Spleen (tissue), 7 donors: ENCODE measurements around the gene PAXX.

Source experiments
- CTCF ChIP-seq, 11 experiments: fragments of 200-600 bp in 7 of 11; fragments of 450-650 bp in 4 of 11; sonication (generic) in 4 of 11; IDR thresholded peaks in 8 of 11; conservative IDR thresholded peaks in 3 of 11; 1 replicate in 7 of 11; 2 replicates in 4 of 11; pipeline versions ENCODE4 v1.4.0 to v1.8.0; 2016 to 2021; ENCODE audit warnings: antibody characterized with exemption in 11 of 11, inconsistent platforms in 4 of 11, mild to moderate bottlenecking in 1 of 11
- POLR2A ChIP-seq, 3 donors: fragments of 450-650 bp; IDR thresholded peaks; one replicate each; pipeline ENCODE4 v1.5.1; 2017; ENCODE audit warnings: antibody characterized with exemption in 3 of 3, mild to moderate bottlenecking in 1 of 3
- POLR2AphosphoS5 ChIP-seq, 3 donors: sonication (generic); formaldehyde crosslinking; IDR thresholded peaks; one replicate each; pipeline ENCODE4 v1.5.1; 2017; ENCODE audit warnings: antibody characterized with exemption in 3 of 3
- donor health status: DM: no; HTN: no; CAD: no; lungs with moderate emphysema.
- donor health status: DM: no; HTN: no; CAD: no.
- donor health status: DM: no; HTN: no; CAD: no.

GRCh38 chr9:137009217-137009616 lies 17.0 kb downstream of the PAXX start:
- TF ChIP-seq POLR2AphosphoS5 (IDR thresholded peaks at IDR 0.05) (no peak), CTCF (IDR thresholded peaks at IDR 0.05 in 8 of 11, conservative IDR thresholded peaks at IDR 0.05 in 3 of 11) (no peak), POLR2A (IDR thresholded peaks at IDR 0.05) (no peak)
